GM19240 (cell line): ENCODE data around the gene SYNE4.

ENCODE experiments used
- DNase-seq: peaks from one replicate; pipeline ENCODE4 v3.0.0; 2011; ENCODE audit warnings: low spot score; ENCODE audit not compliant: insufficient read length

SYNE4 gene

DNA sequence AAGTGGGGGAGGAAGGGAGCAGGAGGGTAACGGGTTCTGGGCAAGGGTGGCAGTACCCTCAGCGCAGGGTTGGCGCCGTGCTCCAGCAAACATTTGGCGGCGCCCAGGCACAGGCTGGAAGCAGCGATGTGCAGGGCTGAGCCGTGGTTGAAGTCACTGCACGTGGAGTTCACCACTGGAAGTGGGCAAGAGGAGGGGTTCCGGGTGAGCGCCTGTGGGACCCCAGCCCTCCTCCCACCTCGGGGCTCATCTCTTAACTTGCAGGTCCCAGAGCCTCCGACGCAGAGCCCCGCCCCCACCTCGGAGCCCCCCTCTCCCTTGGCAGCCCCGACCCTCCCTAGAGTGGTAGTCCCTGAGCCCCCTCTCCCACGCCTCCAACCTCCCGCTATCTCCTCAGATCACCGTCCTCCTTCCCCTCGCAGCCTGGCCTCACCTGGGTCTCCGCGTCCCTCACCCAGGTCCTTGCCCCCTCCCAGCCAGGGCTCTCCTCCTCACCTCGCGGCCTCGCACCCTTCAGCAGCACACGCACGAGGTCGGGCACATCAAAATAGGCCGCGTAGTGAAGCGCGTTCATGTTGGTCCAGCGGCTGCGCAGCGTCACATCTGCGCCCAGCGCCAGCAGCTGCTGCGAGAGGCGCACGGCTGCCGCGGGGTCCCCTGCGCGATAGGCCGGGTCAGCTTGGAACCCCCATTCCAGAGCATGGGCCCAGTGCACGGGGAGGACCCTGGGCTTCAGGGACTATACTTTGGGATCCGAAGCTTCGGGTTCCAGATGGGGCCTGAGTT is 17.7 kb upstream of the SYNE4 start:
- no peak for DNase-seq

DNA sequence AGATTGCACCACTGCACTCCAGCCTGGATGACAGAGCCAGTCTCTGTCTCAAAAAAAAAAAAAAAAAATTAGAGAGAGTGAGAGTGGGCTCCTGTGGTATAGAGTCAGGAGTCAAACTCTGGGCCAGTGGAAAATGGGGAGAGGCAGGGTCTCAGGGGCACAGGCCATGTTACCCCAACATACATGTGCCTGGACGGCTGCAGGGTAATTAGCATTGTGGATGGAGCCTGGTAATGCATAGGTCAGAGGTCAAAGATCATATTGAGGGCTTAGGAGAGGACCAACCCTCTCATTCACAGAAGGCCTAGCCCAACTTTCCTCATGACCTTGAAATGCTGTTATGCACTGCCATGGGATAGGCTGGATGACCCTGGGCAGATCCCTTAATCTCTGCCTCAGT is 16.9 kb upstream of the SYNE4 start:
- no peak for DNase-seq

DNA sequence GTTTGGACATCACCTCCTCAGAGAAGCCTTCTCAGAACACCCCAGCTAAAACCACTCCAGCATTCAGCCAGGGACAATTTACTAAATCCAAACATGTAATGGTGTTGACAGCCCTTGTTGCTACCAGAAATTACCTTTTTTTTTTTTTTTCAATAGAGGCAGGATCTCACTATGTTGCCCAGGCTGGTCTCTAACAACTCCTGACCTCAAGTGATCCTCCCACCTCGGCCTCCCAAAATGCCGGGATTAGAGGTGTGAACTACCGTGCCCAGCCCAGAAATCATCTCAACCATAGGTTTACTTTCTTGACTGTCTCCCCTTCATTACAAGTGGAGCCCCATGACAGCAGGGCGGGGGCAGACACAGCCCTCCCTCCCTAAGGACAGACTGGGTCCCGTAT is 14.8 kb upstream of the SYNE4 start:
- no peak for DNase-seq

DNA sequence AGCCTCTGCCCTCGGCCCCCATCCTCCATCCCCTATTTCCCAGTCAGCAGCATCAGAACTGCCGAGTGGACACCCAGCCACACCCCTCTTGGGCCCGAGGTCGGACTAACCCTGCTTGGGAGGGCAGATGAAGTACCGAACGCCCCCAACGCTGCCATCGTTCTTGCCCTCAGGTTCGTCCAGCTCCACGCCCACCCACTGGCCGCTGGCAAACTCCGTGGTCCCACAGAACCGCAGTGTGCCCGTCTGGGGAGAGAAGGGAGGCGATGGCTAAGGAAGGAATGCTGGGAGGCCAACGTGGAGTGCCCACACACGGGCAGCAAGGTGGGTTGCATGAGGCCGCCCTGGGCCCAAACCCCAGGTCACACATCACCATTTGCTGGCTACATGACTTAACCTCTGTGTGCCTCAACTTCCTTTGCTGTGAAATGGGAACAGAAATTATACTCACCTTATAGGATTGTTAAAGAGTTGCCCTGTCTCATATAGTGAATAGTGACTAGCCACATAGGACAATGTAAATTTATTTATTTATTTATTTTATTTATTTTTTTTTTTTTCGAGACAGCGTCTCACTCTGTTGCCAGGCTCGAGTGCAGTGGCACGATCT is 10.6 kb upstream of the SYNE4 start:
- no peak for DNase-seq

DNA sequence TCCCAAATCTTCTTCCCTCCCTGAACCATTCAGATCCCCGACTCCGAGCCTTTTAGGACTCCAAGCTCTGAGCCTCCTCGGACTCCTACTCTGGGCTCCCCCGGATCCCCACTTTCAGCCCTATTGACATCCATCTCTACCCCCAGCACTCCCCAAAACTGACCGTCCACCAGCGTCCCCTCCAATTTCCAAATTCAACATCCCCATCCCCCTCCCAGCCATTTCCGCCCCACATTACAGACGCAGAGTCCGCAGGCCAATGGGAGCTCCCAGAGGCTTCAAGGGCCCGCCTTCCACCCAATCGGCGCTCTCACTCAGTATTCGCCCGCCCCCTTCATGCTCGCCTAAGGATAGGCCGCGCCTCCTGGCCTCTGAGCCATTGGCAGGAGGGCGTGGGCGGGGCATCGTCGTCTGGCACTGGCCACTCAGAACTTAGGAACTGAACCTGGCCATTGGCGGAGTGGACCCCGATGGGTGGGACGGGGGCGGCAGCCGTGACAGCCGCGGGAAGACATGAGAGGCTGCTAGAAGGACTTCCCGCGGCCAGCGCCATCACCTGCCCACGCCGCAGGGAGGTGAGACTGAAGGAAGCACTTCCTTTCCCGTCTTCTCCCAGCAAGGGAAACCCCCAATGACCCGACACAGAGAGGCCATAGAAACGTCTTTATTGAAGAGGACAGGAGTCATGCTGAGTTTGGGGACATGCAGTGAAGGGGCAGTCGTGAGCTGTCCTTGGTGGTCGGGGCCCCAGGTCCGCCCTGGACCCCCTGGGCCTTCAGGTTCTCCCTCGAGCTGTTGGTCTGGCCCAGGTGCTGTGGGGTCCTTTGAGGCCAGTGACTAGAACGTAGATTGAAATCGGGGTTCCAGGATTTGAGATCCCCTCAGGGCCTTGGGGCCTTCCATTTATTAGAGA is 5.7 kb upstream of the SYNE4 start, which contains the start of gene ALKBH6:
Gene ALKBH6, minus strand, starts transcription at position 202 of the 913 bp plus-strand sequence. CDS start 816 bp downstream, outside the sequence.
- peak; percentile 100 for DNase-seq

DNA sequence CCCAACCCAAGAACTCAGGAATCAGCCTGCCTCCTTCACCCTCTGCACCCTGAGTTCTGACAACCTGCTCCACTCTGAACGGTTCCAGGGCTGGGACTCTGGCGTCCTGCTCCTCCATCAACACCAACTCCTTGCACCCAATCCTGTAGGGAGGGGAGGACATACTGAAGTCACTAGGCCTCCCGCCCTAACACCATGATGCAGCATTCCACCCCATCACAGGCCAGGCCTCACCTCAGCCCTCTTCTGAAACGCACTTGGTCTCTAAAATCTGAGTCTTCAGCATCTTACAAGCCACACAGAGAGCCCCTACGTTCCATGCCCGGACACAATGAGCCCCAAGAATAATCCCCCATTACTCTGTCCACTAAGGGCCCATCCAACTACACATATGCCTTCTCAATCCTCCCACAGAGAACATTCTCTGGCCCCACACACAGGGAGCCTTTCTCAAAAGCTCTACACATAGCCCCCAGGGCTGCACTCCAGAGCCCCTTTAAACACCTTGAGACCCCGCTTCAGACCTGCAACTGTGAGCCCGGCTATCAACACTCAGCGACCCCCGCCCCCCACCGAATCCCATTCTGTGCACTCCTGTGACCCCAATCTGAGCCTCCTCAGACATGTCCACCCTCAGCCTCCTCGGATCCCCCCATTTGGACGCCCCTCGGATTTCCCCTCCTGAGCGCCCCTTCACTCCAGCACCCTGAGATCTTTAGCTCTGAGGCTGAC is 4.8 kb upstream of the SYNE4 start:
- DNase-seq = no peak

DNA sequence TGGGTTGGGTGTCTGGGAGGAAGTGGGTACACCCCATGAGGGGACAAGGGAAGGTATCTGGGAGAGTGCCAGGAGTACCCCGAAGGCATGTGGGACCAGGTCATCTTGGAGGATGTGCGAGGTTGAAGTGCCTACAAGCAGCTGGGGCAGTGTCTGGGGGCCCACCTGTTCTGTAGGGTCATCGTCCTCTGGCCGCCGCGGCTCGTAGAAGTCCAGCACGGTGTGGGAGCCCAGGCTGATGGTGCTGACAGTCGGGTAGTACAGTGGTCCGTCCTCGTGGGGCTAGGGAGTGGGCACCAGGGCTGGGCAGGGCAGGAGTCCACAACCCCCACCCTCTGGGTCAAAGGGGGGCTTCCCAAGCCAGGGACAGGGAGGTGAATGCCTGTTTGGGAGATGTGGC is 1.8 kb upstream of the SYNE4 start:
- no peak for DNase-seq

DNA sequence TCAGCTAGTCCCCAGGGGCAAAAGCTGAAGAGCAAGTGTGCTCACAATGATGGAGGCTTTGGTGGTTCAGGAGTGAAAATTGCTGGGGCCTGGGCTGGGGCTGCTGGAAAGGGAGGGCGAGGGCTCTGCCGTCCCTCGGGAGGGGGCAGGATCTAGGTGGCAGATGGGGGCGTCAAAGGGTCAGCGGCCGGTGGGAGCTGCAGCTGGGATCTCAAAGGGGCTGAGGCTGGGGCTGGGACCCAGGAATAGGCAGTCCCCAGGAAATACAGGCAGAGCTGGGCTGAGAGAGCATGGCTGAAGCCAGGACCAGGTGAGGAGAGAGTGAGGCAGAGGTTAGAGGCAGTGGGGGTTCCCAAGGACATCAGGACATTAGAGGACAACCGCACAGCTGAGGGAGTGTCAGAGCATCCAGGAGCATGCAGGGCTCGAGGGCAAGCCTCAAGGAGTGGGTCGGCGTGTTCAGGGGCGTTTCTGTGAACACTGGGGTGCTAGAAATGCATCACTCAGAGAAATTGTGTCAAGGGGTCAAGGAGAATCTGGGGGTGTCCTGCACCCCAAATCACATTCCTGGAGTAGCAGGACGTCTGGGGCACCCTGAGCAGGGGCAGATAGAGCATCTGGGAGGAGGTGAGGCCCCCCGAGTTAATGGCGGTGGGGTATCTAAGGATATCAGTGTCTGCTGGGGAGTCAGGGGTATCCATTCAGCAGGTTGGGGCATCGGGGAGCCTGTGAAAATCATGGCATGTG is 1.2 kb upstream of the SYNE4 start:
- DNase-seq = no peak

DNA sequence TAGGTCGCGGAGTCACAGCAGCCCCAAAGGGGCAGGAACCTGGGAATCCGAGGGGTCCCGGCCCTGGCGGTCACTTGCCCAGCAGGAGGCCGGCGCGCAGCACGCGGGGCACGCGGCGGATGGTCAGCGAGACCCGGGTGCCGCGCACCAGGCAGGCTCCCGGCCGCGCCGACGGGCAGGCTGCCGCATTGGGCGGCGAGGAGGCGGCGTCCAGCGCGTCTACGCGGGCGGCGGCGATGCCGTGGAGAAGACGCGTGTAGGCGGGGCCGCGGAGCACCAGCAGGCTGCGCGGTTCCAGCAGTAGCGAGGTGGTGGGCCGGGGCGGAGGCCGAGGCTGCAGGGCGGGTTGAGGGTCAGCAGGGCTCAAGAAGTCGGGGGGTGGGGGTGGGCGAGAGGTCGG is 607 bp upstream of the SYNE4 start:
- DNase-seq = no peak

DNA sequence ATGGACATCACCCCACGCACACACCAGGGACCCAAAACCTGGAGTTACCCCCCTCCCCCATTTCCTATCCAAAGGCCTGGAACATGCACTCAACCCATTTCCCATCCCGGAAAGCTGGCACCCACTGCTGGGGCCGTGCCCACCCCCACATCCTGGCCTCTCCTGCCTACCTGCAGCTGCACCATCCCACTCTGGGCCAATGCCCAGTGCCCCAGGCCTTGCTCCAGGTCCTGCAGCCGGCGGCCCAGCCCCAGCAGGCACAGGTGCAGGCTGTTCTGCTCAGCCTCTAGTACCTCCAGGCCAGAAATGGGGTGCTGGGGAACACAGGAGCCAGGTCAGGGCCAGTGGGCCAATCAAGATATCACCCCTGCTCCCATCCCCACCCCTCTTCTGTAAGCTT is 1.7 kb downstream of the SYNE4 start:
- no peak for DNase-seq

DNA sequence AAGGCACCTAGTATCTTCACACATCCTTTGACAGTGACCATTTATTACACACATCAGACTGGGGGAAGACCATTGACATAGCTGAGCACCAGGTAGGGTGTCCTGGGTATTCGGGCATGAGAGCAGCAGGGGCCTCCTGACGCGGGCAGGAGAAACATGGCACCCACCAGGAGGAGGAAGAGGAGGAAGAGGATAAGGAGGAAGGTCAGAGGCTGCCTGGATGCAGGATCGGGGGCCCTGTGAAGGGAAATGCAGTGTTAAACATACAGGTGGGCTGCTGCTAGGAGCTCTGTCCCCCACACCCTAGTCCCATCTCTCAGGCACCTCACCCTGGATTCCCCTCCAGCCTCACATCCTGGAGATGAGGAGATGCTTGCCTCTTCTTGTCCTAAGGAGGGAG is 5.3 kb downstream of the SYNE4 start:
- DNase-seq = no peak

DNA sequence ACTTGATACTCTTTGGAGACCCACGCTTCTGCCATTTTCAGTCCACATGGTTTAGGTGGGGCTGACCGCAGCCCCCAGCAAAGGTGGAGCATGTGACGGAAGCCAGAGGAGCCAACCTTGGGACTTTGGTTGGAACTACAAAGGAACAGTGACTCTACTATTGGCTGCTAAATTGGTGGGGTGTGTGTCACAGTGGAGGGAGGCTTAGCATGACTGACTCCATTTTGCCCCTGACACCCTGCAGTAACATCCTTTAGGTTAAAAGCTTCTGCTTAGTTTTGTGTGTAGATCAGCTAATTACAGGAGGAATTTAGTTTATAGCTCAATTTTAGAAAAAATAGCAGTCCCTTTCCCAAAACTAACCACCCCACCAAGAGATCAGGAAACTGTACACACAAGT is 7.0 kb downstream of the SYNE4 start:
- no peak for DNase-seq

DNA sequence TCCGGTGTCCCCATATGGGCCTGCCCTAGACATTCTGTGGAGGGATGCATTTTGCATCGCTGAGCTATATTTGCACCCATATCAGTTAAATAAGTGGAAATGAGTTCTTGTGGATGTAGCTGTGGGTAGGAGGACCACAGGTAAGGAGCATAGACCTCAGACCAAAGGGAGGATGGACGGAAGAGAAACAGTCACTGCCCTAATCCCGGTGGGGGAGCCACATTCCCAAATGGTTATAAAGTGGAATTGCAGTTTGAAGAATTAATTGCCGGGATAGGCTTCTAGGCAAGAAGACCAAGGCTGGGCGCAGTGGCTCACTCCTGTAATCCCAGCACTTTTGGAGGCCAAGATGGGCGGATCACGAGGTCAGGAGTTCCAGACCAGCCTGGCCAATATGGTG is 11.8 kb downstream of the SYNE4 start:
- DNase-seq = no peak

DNA sequence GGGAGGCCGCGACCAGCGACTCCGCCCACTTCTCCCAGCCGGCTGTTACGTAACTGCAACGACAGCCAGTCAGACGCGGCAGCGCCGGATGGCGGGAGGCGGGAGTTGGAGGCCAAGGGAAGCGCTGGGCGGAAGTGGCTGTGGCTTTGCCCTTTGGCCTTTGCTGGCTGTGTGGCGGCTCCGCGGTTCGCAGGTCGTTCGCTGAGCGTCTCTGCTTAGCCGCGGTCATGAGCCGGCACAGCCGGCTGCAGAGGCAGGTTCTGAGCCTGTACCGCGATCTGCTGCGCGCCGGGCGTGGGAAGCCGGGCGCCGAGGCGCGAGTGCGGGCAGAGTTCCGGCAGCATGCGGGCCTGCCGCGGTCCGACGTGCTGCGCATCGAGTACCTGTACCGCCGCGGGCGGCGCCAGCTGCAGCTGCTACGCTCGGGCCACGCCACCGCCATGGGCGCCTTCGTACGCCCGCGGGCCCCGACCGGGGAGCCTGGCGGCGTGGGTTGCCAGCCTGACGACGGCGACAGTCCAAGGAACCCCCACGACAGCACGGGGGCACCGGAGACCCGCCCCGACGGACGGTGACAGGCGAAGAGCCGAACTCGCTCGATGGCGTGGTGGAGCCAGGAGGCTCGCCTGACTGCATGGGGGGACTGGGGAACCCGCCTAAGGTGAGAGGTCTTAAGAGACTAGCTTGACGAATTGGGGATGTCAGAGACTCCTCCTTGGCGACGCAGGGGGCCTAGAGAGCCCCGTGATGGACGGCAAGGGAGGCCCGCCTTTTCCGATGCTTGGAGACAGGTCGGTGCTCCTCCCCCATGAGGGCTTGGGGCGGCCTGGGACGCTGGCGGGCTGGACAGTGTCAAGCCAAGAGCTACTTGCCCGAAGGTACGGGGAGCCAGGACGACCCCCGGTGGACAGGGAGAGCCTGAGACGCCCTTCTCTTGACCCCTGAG is 13.3 kb downstream of the SYNE4 start, which contains the start of gene SDHAF1:
Gene SDHAF1, plus strand, starts transcription at position 141 of the 946 bp plus-strand sequence. Its CDS starts 87 bp downstream, at position 228.
- peak; percentile 97 for DNase-seq

DNA sequence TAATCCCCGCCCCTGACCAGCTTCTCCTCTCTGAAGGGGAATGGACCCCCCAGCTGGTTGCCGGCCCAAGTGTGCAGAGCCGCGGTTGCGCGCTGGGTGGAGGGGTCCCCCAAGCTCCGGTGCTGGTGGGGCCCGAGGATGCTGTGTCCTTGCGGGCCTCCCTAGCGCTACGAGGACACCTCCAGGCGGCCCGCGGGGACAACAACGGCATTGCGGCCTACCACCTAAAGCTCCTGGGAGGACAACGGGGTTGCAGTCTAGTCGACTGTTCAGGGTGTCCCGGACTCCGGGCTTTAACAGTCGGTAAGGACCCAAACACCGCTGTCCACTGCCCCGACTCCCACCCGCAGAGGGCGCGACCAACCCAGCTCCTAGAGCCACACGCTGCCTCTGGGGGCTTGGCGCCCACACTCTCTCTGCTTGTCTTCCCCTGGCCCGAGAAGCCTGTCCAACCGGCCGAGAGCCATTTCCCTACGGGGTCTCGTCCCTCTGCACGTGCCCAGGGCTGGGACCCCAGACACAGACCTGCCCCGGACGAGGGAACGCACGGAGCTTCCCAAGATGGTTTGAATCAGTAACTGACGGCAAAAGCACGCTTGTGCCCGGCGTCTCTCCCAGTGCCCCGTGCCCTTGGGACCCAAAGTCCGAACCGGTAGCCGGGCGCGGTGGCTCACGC is 14.6 kb downstream of the SYNE4 start:
- no peak for DNase-seq

DNA sequence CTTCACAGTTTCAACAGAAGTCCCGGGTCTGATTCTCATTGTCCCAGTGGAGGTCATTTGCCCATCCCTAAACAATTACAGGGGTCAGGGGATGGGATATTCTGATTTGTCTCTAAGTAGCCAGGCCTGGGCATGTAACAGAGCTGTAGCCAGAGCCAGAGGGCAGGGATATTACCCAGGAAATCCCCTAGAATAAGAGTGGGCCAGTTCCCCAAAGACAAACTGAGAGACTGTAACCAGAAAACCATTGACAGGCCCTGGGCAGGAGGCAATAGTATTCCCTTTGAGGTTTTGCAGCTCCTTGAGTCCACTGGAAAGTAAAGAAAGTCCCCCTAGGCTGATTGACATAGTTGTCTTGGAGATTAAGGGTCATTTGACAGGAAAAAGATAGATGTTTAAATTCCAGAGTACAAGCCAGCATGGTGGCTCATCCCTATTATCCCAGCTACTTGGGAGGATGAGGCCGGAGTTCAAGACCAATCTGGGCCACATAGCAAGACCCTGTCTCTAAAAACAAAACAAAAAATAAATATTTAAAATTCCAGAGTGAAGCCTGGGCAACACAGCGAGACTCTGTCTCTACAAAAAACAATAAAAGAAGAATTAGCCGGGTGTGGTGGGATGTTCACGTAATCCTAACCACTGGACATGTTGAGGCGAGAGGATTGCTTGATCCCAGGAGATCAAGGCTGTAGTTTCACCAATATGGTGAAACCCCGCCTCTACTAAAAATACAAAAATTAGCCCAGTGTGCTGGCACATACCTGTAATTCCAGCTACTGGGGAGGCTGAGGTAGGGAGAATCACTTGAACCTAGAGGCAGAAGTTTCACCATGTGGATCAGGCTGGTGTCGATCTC is 15.5 kb downstream of the SYNE4 start:
- no peak for DNase-seq

DNA sequence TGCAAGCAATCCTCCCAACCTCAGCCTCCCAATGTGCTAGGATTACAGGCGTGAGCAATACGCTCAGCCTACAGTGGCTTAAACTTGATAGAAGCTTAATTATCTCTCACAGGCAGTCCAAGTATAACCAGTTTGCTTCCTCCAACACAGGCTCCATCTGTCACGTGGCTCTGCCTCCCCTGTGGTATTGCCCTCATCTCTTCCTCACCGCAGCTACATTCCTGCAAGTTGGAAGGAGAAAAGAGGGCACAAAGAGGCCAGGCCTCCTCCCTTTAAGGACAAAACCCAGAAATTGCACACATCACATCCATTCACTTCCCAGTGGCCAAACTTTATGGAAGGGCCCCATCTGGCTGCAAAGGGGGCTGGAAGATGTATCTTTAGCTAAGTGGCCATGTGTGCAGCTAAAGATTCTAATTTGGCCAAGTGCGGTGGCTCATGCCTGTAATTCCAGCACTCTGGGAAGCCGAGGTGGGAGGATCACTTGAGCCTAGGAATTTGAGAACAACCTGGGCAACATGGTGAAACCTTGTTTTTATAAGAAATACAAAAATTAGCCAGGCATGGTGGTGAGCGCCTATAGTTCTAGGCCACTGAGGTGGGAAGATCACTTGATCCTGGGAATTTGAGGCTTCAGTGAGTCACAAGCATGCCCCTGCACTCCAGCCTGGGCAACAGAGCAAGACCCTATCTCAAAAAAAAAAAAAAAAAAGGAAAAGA is 16.7 kb downstream of the SYNE4 start:
- no peak for DNase-seq
